Neural cell (in vitro differentiated cells): ENCODE results near the gene SART3.

Experiments
- CTCF ChIP-seq: fragments of 450-650 bp; IDR thresholded peaks from 2 replicates; pipeline ENCODE4 v1.5.1; 2014; ENCODE audit warnings: antibody characterized with exemption, mild to moderate bottlenecking, moderate library complexity; ENCODE audit not compliant: poor library complexity, severe bottlenecking
- EP300 ChIP-seq: fragments of 450-650 bp; conservative IDR thresholded peaks from 2 replicates; pipeline ENCODE4 v1.6.1; 2014; ENCODE audit warnings: antibody characterized with exemption, mild to moderate bottlenecking, moderate library complexity; ENCODE audit not compliant: poor library complexity, severe bottlenecking
- EZH2 ChIP-seq: fragments of 200-600, 300-800 bp; shearing (Covaris generic), sonication (generic); IDR thresholded peaks from 2 replicates; pipeline ENCODE4 v1.6.1; 2014; ENCODE audit warnings: antibody characterized with exemption, low read length, borderline replicate concordance, mild to moderate bottlenecking; ENCODE audit not compliant: insufficient read depth, poor library complexity, severe bottlenecking
- MXI1 ChIP-seq: fragments of 450-650 bp; conservative IDR thresholded peaks from 2 replicates; pipeline ENCODE4 v1.6.1; 2014; ENCODE audit warnings: antibody characterized with exemption, mild to moderate bottlenecking; ENCODE audit not compliant: poor library complexity, severe bottlenecking
- POLR2AphosphoS5 ChIP-seq: IDR thresholded peaks from 2 replicates; pipeline ENCODE4 v1.6.1; 2012
- RAD21 ChIP-seq: fragments of 450-650 bp; conservative IDR thresholded peaks from 2 replicates; pipeline ENCODE4 v1.6.1; 2014; ENCODE audit warnings: antibody characterized with exemption, mild to moderate bottlenecking, moderate library complexity
- REST ChIP-seq: IDR thresholded peaks from 2 replicates; pipeline ENCODE4 v1.6.1; 2012; ENCODE audit warnings: borderline replicate concordance
- SMC3 ChIP-seq: fragments of 450-650 bp; conservative IDR thresholded peaks from 2 replicates; pipeline ENCODE4 v1.6.1; 2014; ENCODE audit warnings: antibody characterized with exemption, mild to moderate bottlenecking, moderate library complexity; ENCODE audit not compliant: poor library complexity
- TAF1 ChIP-seq: IDR thresholded peaks from 2 replicates; pipeline ENCODE4 v1.6.1; 2012; ENCODE audit warnings: low read depth

GRCh38 chr12:108514468-108514972 is 46.5 kb downstream of the SART3 start:
- TF ChIP-seq CTCF (no peak), EP300 (no peak), EZH2 (no peak), POLR2AphosphoS5 (no peak), TAF1 (no peak), RAD21 (no peak), MXI1 (peak; percentile 41), SMC3 (no peak), REST (peak; percentile 26)
